Lower leg skin (tissue), 3 donors: ENCODE results near the gene CDC20.

ENCODE experiments used
- POLR2A ChIP-seq, 2 donors: fragments of 450-650 bp; IDR thresholded peaks; one replicate each; pipeline ENCODE4 v1.6.1; 2016 to 2017; ENCODE audit warnings: antibody characterized with exemption in 2 of 2, mild to moderate bottlenecking in 1 of 2, moderate library complexity in 1 of 2
- TF ChIP-seq, protein P1 (sequence below), 3 donors: fragments of 450-650 bp; IDR thresholded peaks; one replicate each; pipeline ENCODE4 v1.5.1; 2016; ENCODE audit warnings: antibody characterized with exemption in 3 of 3, mild to moderate bottlenecking in 3 of 3, moderate library complexity in 2 of 3

DNA sequence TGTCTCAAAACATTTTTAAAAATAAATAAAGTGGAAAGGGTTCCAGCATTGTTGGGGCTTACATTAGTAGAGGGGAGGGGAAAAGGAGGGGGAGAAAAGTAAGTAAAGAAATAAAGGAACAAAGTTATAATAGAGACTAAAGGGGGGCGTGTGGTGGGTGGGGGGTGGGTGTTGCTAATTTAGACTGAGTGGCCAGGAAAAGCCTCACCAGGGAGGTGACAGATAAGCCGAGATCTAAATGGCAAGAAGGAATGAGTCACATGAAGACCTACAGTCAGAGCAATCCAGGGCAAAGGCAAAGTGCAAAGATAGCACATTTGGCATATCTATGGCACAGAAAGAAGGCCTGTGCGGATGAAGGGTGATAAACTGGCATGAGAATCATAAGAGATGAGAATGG is 13.7 kb upstream of the CDC20 start:
- TF ChIP-seq, protein P1, sequence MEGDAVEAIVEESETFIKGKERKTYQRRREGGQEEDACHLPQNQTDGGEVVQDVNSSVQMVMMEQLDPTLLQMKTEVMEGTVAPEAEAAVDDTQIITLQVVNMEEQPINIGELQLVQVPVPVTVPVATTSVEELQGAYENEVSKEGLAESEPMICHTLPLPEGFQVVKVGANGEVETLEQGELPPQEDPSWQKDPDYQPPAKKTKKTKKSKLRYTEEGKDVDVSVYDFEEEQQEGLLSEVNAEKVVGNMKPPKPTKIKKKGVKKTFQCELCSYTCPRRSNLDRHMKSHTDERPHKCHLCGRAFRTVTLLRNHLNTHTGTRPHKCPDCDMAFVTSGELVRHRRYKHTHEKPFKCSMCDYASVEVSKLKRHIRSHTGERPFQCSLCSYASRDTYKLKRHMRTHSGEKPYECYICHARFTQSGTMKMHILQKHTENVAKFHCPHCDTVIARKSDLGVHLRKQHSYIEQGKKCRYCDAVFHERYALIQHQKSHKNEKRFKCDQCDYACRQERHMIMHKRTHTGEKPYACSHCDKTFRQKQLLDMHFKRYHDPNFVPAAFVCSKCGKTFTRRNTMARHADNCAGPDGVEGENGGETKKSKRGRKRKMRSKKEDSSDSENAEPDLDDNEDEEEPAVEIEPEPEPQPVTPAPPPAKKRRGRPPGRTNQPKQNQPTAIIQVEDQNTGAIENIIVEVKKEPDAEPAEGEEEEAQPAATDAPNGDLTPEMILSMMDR (IDR thresholded peaks at IDR 0.05): no peak
- no peak for TF ChIP-seq POLR2A (IDR thresholded peaks at IDR 0.05)
